Measurements from ENCODE around the gene AOPEP. TPM values are rescaled to one million over a fixed set of nuclear protein-coding genes. Genes with fewer than 3 reads are reported as not detected.

Gene AOPEP
- total RNA-seq, 1 experiment from 2014 or later = 15.0 TPM

DNA sequence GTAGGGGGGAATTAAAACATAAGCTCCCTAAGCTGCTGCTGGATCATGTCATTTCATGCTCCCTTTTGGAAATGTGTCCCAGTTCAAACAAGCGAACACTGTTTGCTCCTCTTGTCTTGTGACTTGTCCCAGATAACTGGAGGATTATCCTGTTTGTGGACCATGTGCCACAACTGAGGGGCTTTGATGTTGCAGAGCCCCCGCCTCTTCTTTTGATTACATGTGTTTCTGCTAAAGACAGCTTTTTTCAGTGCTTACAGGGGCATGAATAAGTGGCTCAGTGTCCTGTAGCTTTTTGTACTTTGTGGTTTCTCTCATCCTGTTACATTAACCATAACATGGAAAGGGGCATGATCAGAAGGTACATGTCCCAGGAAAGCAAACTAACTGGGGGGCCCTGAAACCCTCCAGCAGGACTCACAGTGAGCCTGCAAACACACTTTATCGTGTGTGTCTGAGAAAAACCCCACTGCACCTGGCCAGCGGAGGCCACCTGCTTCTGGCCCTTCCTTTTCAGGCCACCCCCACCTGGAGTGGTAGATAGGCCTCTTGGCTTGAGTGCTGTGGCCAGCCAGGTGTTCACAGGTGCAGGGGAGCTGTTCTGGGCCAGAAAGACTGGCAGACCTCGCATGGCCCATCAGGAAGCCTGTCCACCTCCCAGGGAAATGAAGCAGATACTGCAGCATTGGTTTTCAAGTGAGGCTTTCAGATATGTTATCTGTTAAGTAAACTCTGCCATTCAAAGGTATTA, 305.4 kb downstream of the AOPEP start:
- Mint-ChIP-seq H3K36me3 (ENCODE audit: insufficient read depth in 1 of 3, low read depth in 3 of 3) (no peaks in the 10 kb centered on the region; a peak in 1 of 7 replicates), H3K27ac (0 out of 7 replicates have a peak overlapping the region, but pooled peaks of 1 of the 3 experiments have one; percentile 36), H3K9me3 (no peaks in the 10 kb centered on the region), H3K4me1 (peaks cover 3 to 12% of the 10 kb centered on the region in 2 experiments; a peak in 3 of 4 replicates), H3K4me3 (no peak overlapping the region), H3K27me3 (ENCODE audit: low read depth) (no peaks in the 10 kb centered on the region)
- no peak overlapping the region for H3K4me2 ChIP-seq (ENCODE audit: insufficient read depth, insufficient read length, low read length)
- no peak overlapping the region for H3K9ac ChIP-seq (ENCODE audit: extremely low read depth, insufficient read length, low read length)
- H3T11ph ChIP-seq (ENCODE audit: low read length) = no peak overlapping the region
- no peak overlapping the region for H3K23ac ChIP-seq (ENCODE audit: insufficient read length, low read depth, low read length)
- H3K14ac ChIP-seq (ENCODE audit: insufficient read depth, low read length) = no peak overlapping the region
- no peak for TF ChIP-seq CTCF (conservative IDR thresholded peaks at IDR 0.05)
- H3K56ac ChIP-seq (ENCODE audit: insufficient read length, low read depth, low read length) = no peak overlapping the region
- H3K4me1 ChIP-seq (ENCODE audit: insufficient read depth, low read length) = no peaks in the 10 kb centered on the region
- H4K5ac ChIP-seq (ENCODE audit: insufficient read length, low read depth, low read length) = no peak overlapping the region
- no peak overlapping the region for H2BK5ac ChIP-seq (ENCODE audit: insufficient read length, low read length)
- H3K79me2 ChIP-seq (ENCODE audit: insufficient read depth, low read length) = no peaks in the 10 kb centered on the region
- H2BK20ac ChIP-seq (ENCODE audit: low read depth, low read length, poor library complexity, severe bottlenecking) = no peak overlapping the region
- H2AFZ ChIP-seq (ENCODE audit: low read length) = no peak overlapping the region
- no peak overlapping the region for H4K91ac ChIP-seq (ENCODE audit: insufficient read length, low read depth, low read length)
- H2BK12ac ChIP-seq (ENCODE audit: insufficient read length, low read depth, low read length) = no peak overlapping the region
- H3K79me1 ChIP-seq (ENCODE audit: insufficient read depth, low read depth, low read length, poor library complexity, severe bottlenecking) = no peaks in the 10 kb centered on the region
- no CpG with 5 or more reads among the region's 5 CpGs for WGBS (ENCODE audit: extremely low coverage, insufficient read length, low lambda C conversion rate)
- H2AK5ac ChIP-seq (ENCODE audit: insufficient read length, low read length) = no peak overlapping the region
- no peaks in the 10 kb centered on the region for H3K9me3 ChIP-seq (ENCODE audit: control insufficient read depth, low read depth, low read length)
- no peak for DNase-seq
- no peak overlapping the region for H4K8ac ChIP-seq (replicated peaks; ENCODE audit: insufficient read length, low read depth, low read length)
- no peak overlapping the region for H3K4ac ChIP-seq (ENCODE audit: low read depth, low read length)
- no peaks in the 10 kb centered on the region for H3K23me2 ChIP-seq (ENCODE audit: insufficient read length, low read depth, low read length, poor library complexity, severe bottlenecking)
- no peaks in the 10 kb centered on the region for H3K27me3 ChIP-seq (ENCODE audit: insufficient read depth, low read length)
- no peak overlapping the region for H2BK120ac ChIP-seq (ENCODE audit: low read depth, low read length, poor library complexity, severe bottlenecking)
- no peak overlapping the region for H3K27ac ChIP-seq (ENCODE audit: insufficient read length, low read depth, low read length)
- no peak overlapping the region for H3K18ac ChIP-seq (ENCODE audit: insufficient read length, low read depth, low read length)
- H4K20me1 ChIP-seq (ENCODE audit: control insufficient read depth, insufficient read depth, insufficient read length) = no peaks in the 10 kb centered on the region
- no peak overlapping the region for H2BK15ac ChIP-seq (ENCODE audit: low read depth, low read length)
